Measurements from ENCODE around the gene SPOCK2. TPM values are rescaled to one million over a fixed set of nuclear protein-coding genes. Genes with fewer than 3 reads are reported as not detected.
"Not testable (repeated sequence)": the region's sequence is repeated elsewhere in the genome, so short reads cannot be mapped to it uniquely, and the experiment has no call there.

SPOCK2 gene
- total RNA-seq: 10 to 100 TPM; 74.7 to 85.7 (median 83.2) TPM

DNA sequence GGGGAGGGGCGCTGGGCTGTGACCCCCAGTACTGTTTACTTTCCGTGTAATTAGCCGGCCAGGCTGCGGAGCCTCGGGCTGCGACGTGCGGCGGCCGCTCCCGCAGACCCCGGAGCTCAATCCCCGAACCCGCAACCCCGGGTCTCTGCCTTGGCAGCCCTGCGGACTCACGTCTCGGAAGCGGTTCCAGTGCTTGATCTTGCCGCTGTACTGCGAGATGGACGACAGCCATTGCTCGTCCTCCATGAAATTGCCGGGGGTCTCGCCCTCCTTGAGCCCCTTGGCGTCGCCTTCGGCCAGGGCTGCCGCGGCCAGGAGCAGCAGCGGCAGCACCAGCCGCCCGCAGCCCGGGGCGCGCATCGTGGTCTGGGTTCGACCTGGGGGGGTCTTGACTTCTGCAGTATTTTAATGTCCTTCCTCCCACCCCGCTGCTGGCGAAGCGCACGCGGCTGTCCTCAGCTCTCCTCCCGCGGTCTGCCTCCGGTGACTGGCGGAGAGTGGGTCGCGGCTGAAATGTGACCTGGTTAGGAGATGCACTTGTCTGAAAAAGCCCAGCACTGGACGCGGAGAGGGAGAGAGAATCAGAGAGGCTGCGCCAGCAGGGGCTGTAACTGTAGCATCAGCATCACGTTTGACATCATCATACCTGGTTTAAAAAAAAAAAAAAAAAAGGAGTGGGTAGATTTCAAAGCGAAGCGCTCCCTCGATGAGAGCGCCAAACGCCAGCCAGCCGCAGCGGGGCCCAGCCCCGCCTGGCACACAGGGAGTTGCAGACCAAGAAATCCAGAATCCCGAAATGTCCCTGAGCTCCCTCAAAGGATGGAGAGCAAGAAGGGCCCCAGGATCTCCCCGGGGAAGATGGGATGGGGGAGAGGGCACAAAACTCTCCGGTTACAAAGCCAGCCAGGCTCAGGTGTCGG lies at the start of gene SPOCK2:
Gene SPOCK2, minus strand, starts transcription at position 583 of the 920 bp plus-strand sequence. Its CDS starts 223 bp downstream, at position 360.
- H3K9me3 Mint-ChIP-seq: no peaks in the 10 kb centered on the region
- ATAC-seq (peak; percentile 54 to 59), DNase-seq (peak; percentile 62)
- H3K4me3 Mint-ChIP-seq: peak within 1 kb of the TSS; percentile 100
- H3K36me3 Mint-ChIP-seq (ENCODE audit: insufficient read depth): peaks cover 5% of the 10 kb centered on the region
- no peaks in the 10 kb centered on the region for H3K27me3 Mint-ChIP-seq (ENCODE audit: low read depth)
- peaks cover 60% of the 10 kb centered on the region for H3K4me1 Mint-ChIP-seq (ENCODE audit: low read depth)

GRCh38 chr10:72137583-72137982 lies 49.2 kb upstream of the SPOCK2 start:
- Mint-ChIP-seq H3K4me1 (ENCODE audit: low read depth) (peaks cover 22% of the 10 kb centered on the region), H3K9me3 (no peaks in the 10 kb centered on the region), H3K36me3 (ENCODE audit: insufficient read depth) (peaks cover 9% of the 10 kb centered on the region), H3K4me3 (no peak overlapping the region), H3K27me3 (ENCODE audit: low read depth) (no peaks in the 10 kb centered on the region)
- DNase-seq: no peak
- ATAC-seq: no peak

DNA sequence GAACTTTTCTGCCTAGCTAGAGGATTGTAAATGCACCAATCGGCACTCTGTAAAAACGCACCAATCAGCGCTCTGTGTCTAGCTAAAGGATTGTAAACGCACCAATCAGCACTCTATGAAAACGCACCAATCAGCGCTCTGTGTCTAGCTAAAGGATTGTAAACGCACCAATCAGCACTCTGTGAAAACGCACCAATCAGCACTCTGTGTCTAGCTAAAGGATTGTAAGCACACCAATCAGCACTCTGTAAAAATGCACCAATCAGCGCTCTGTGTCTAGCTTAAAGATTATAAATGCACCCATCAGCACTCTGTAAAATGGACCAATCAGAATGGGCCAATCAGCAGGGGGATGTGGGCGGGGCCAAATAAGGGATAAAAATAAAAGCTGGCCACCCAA lies 47.9 kb upstream of the SPOCK2 start:
- H3K4me3 Mint-ChIP-seq; H3K27me3 Mint-ChIP-seq (ENCODE audit: low read depth); H3K9me3 Mint-ChIP-seq; DNase-seq; H3K36me3 Mint-ChIP-seq (ENCODE audit: insufficient read depth); ATAC-seq: not testable (repeated sequence)
- peaks cover 22% of the 10 kb centered on the region for H3K4me1 Mint-ChIP-seq (ENCODE audit: low read depth)

DNA sequence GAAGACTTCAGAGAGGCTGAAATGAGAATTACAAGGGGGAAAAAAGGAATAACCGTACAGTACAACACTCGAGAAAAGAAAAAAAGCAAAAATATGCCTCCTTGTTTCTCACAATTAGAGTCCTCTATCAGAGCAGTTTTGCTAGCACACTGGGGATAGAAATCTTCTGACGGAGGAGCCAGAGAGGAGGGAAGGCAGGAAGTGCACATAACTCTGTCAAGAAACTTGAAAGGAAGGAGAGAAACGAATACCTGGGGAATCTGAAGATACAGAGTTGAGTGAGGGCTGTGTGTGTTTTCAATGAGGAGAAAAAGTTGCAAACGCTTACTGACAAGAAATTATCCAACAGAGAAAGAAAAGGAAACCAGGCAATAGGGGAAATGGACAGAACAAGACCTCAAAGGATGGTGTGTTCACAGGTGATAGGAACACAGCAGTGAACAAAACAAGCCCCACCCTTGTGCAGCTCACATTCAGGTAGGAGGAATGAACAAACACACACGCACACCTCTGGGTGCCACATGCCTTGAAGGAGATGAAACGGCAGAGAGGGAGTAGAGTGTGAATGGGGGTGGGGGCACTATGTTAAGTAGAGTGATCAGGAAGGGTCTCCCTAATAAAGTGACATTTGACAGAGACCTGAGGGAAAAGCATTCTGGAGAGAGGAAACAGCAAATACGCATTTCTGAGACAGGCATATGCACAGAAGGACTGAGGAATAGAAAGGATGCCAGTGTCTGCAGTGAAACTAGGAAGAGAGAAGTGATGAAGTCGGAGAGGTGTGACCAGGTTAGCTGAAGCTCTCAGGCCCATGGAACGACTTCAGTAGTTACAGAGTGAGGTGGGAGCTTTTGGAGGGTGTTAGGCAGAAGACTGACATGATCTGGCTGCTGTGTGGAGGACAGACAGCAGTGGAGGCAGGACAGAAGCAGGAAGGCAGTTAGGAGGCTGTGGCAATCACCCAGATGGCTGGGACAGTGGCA lies 46.7 kb upstream of the SPOCK2 start:
- DNase-seq (no peak), ATAC-seq (peak; percentile 41 to 49)
- Mint-ChIP-seq H3K9me3 (no peaks in the 10 kb centered on the region), H3K4me1 (ENCODE audit: low read depth) (peaks cover 21% of the 10 kb centered on the region), H3K27me3 (ENCODE audit: low read depth) (no peaks in the 10 kb centered on the region), H3K36me3 (ENCODE audit: insufficient read depth) (peaks cover 9% of the 10 kb centered on the region), H3K4me3 (peak overlapping the region; percentile 8)

DNA sequence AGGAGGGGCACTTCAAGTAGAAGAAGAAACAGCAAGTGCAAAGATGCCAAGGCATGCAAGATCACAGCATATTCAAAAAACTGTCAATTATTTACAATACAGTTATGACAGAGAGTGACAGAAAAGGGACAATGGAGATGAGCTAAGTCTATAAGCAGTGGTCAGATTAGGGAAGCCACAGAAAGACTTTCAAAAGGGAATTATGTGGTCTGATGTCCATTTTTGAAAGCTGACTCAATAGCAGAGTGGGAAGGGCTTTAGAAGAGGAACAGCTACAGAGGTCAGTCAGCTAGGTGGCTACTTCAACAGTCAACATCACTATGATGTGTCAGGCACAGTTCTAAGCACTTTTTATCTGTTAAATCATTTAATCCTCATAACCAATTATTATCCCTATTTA lies 45.2 kb upstream of the SPOCK2 start:
- H3K4me3 Mint-ChIP-seq: no peak overlapping the region
- H3K36me3 Mint-ChIP-seq (ENCODE audit: insufficient read depth): peaks cover 9% of the 10 kb centered on the region
- no peak for ATAC-seq
- no peaks in the 10 kb centered on the region for H3K9me3 Mint-ChIP-seq
- DNase-seq: no peak
- H3K4me1 Mint-ChIP-seq (ENCODE audit: low read depth): peaks cover 19% of the 10 kb centered on the region
- H3K27me3 Mint-ChIP-seq (ENCODE audit: low read depth): no peaks in the 10 kb centered on the region

GRCh38 chr10:72132854-72133253 lies 44.5 kb upstream of the SPOCK2 start:
- Mint-ChIP-seq H3K36me3 (ENCODE audit: insufficient read depth) (peaks cover 9% of the 10 kb centered on the region), H3K9me3 (no peaks in the 10 kb centered on the region), H3K4me3 (no peak overlapping the region), H3K4me1 (ENCODE audit: low read depth) (peaks cover 19% of the 10 kb centered on the region), H3K27me3 (ENCODE audit: low read depth) (no peaks in the 10 kb centered on the region)
- no peak for ATAC-seq
- DNase-seq: no peak

- H3K4me1 Mint-ChIP-seq (ENCODE audit: low read depth): peaks cover 15% of the 10 kb centered on the region
- H3K36me3 Mint-ChIP-seq (ENCODE audit: insufficient read depth): peaks cover 7% of the 10 kb centered on the region
- no peak for DNase-seq
- H3K9me3 Mint-ChIP-seq: no peaks in the 10 kb centered on the region
- no peaks in the 10 kb centered on the region for H3K27me3 Mint-ChIP-seq (ENCODE audit: low read depth)
- H3K4me3 Mint-ChIP-seq: no peak overlapping the region
- ATAC-seq: no peak
These were observed 39.2 kb upstream of the SPOCK2 start for GRCh38 chr10:72127571-72127970.

- ATAC-seq (no peak), DNase-seq (no peak)
- H3K4me1 Mint-ChIP-seq (ENCODE audit: low read depth): peaks cover 22% of the 10 kb centered on the region
- H3K9me3 Mint-ChIP-seq: no peaks in the 10 kb centered on the region
- H3K4me3 Mint-ChIP-seq: no peak overlapping the region
- peaks cover 7% of the 10 kb centered on the region for H3K36me3 Mint-ChIP-seq (ENCODE audit: insufficient read depth)
- H3K27me3 Mint-ChIP-seq (ENCODE audit: low read depth): no peaks in the 10 kb centered on the region
These were observed 38.5 kb upstream of the SPOCK2 start for GRCh38 chr10:72126872-72127232.

DNA sequence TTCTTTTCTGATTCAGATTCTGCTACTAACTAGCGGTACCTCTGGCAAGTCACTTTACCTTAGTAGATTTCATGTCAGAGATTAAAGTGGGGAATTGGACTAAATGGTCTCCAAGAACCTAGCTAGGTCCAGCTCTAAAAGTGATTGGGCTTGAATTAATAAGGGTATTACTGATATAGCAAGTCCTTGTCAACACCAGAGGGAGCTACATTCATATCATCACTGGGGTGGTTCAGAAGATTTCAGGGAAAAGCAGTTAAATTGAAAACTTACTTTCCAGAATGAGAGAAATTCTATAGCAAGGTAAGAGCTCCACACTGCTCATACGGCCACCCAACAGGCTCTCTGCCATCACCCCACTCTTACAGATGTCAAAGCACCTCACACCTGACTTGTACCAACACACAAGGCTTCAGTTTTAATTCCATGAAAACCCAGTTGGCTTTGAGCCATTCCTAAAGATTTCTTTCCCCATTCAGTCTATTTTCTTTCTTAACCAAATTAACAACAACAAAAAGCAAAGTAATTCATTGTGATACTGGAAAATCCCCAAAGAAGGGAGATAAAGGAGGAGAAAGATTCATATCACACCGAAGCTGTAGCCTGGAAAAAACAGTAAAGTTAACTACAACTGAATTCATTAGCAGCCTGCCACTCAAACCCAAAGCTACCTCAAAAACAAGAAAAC lies 38.0 kb upstream of the SPOCK2 start:
- Mint-ChIP-seq H3K27me3 (ENCODE audit: low read depth) (no peaks in the 10 kb centered on the region), H3K9me3 (no peaks in the 10 kb centered on the region), H3K4me3 (no peak overlapping the region), H3K36me3 (ENCODE audit: insufficient read depth) (peaks cover 12% of the 10 kb centered on the region), H3K4me1 (ENCODE audit: low read depth) (peaks cover 27% of the 10 kb centered on the region)
- ATAC-seq (no peak), DNase-seq (no peak)

DNA sequence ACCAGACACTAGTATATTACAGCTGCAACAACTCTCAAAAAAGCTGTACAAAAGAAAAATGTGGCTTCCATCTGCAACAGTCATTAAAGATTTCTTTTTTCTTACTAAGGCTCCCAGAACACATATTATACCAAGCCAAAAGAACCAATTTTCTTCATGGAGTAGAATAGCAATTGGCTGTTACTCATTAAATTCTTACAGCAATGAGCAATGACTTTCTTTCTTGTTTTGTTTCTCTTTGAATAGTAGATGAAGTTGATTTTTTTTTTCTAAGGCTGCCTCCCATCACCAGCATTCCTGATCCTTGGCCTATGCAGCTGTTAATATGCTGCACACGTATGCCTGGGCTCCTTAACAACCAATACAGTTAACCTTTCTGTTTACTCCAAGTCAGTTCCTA lies 36.6 kb upstream of the SPOCK2 start:
- H3K4me1 Mint-ChIP-seq (ENCODE audit: low read depth): peaks cover 28% of the 10 kb centered on the region

DNA sequence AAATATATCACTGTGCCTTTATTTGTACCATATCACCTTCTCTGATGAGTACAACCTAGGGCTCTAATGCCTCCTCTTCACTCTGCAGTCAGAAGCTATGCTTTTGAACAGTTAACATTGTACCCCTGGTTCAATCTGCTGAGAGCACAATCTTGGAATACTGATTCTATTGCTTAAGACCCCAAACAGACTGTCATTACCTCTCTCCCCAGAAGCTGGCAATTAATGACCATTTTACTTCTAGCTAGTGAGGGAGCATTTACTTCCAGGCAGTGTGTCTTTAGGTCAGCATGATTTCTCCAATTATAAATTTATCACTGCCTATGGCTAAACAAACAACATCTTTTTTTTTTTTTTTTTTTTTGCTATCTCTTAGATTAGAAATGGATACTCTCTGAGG lies 36.0 kb upstream of the SPOCK2 start:
- Mint-ChIP-seq H3K4me1 (ENCODE audit: low read depth) (peaks cover 28% of the 10 kb centered on the region), H3K36me3 (ENCODE audit: insufficient read depth) (peaks cover 19% of the 10 kb centered on the region), H3K4me3 (no peak overlapping the region), H3K27me3 (ENCODE audit: low read depth) (no peaks in the 10 kb centered on the region), H3K9me3 (no peaks in the 10 kb centered on the region)
- DNase-seq: no peak
- ATAC-seq: no peak

More for the DNA sequence above, 36.6 kb upstream of the SPOCK2 start:
- Mint-ChIP-seq H3K36me3 (ENCODE audit: insufficient read depth) (peaks cover 16% of the 10 kb centered on the region), H3K9me3 (no peaks in the 10 kb centered on the region), H3K27me3 (ENCODE audit: low read depth) (no peaks in the 10 kb centered on the region), H3K4me3 (no peak overlapping the region)
- DNase-seq (no peak), ATAC-seq (no peak)

DNA sequence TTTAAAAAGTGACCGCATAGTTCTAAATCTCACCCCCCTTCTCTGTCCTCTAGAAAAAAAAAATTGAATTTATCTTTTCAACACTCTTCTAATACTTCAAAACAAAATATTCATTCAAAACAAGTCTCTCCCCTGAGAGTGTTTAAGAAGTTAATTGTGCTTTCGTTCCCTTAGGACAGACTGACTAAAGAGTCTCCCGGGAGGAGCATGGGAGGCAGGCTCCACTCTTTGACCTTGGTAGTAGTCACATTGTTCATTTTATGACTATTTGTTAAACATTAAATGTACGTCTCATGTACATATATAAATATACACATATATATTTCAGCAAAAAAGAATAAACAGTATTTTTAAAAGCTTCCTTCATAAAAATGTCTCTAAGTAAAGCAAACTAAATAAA lies 35.3 kb upstream of the SPOCK2 start:
- ATAC-seq (no peak), DNase-seq (no peak)
- H3K4me3 Mint-ChIP-seq: no peak overlapping the region
- peaks cover 20% of the 10 kb centered on the region for H3K36me3 Mint-ChIP-seq (ENCODE audit: insufficient read depth)
- H3K4me1 Mint-ChIP-seq (ENCODE audit: low read depth): peaks cover 28% of the 10 kb centered on the region
- no peaks in the 10 kb centered on the region for H3K27me3 Mint-ChIP-seq (ENCODE audit: low read depth)
- H3K9me3 Mint-ChIP-seq: no peaks in the 10 kb centered on the region

- no peaks in the 10 kb centered on the region for H3K27me3 Mint-ChIP-seq (ENCODE audit: low read depth)
- H3K9me3 Mint-ChIP-seq: no peaks in the 10 kb centered on the region
- peaks cover 27% of the 10 kb centered on the region for H3K36me3 Mint-ChIP-seq (ENCODE audit: insufficient read depth)
- peaks cover 29% of the 10 kb centered on the region for H3K4me1 Mint-ChIP-seq (ENCODE audit: low read depth)
- no peak for DNase-seq
- H3K4me3 Mint-ChIP-seq: no peak overlapping the region
- ATAC-seq: no peak
These were observed 33.9 kb upstream of the SPOCK2 start for GRCh38 chr10:72122221-72122620.

DNA sequence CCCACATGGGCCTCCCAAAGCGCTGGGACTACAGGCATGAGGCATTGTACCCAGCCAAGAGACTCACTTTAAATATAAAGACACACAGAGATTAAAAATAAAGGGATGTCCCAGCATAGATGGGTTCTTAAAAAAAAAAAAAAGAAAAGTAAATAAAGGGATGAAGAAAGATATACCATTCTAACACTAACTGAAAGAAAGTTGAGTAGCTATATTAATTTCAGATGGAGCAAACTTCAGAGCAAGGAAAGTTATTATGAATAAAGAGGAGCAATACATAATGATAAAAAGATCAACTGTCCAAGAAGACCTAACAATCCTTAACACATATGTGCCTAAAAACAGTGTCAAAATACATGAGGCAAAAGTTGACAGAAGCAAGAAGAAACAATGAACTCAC lies 33.0 kb upstream of the SPOCK2 start:
- ATAC-seq (no peak), DNase-seq (no peak)
- Mint-ChIP-seq H3K36me3 (ENCODE audit: insufficient read depth) (peaks cover 22% of the 10 kb centered on the region), H3K4me1 (ENCODE audit: low read depth) (peaks cover 27% of the 10 kb centered on the region), H3K4me3 (no peak overlapping the region), H3K9me3 (peaks cover 2% of the 10 kb centered on the region), H3K27me3 (ENCODE audit: low read depth) (no peaks in the 10 kb centered on the region)

All from activated T-cell treated with anti-CD3 and anti-CD28 coated beads, Interleukin-2, amount 50 U/mL, for 4 hours (primary cell).